ENCODE measurements around the gene GKN2.
"Not testable (repeated sequence)": the region's sequence is repeated elsewhere in the genome, so short reads cannot be mapped to it uniquely, and the experiment has no call there.

Gene GKN2

DNA sequence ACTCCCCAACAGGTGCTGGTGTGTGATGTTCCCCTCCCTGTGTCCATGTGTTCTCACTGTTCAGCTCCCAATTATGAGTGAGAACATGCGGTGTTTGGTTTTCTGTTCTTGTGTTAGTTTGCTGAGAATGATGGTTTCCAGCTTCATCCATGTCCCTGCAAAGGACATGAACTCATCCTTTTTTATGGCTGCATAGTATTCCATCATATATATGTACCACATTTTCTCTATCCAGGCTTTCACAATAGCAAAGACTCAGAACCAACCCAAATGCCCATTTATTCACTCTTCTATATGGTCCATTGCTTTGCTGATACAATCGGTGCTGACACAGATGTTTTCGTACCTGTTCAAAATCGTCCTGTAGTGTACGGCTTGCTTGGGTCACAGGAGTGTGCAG lies 2.7 kb upstream of the GKN2 start:
- not testable (repeated sequence) for DNase-seq

DNA sequence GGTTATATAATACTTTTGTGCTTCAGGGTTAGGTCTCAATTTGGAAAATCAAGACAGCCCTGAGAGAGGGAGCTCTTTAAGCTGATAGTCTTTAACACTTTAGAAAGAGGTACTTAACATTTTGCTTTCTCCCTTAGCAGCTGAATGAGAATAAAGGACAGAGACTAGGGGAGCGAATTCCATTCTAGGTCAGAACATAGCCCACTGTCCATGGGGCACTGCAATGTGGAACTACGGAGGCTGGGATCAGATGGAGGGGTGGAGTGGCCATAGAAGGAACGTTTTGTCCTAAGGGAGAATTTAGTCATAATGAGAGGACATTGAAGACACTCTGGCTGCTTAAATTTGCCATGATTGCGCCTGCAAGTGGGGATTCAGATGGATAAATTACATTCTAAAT lies 794 bp downstream of the GKN2 start:
- no peak for DNase-seq

DNA sequence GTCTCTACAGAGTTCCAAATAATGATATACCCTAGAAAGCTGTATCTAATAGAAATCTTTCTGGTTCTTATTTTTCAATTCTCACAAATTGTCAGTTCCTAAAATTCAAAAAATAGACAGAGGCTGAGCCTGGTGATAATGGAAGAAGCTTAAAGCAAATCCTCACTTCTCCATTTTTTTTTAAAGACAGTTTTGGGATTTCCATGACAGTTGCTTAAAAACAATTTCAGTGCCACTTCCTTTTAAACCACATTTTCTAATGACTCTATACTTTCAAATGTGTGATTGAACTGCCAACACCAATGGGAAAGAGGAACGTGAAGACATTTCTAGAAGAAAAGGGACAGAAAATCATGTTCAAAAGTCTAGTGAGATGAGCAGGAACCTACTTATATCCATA lies 4.0 kb downstream of the GKN2 start:
- no peak for DNase-seq

DNA sequence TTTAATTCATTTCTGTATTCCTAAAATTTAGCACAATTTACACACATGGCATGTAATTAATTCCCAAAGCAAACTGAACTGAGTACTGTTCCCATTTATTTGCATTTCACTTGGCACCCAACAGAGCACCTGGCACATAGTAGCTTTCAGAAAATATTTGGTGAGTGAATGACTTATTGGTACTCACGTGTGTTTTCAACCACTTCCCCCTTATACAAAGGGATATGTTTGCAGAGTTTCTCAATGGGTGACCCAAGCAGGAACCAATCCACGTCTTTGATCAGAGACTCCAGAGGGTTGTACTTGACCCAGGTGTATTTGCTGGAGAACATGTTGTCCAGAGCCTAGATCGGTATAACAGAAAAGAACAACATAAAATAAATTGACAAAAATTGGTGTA lies 6.6 kb downstream of the GKN2 start:
- no peak for DNase-seq

DNA sequence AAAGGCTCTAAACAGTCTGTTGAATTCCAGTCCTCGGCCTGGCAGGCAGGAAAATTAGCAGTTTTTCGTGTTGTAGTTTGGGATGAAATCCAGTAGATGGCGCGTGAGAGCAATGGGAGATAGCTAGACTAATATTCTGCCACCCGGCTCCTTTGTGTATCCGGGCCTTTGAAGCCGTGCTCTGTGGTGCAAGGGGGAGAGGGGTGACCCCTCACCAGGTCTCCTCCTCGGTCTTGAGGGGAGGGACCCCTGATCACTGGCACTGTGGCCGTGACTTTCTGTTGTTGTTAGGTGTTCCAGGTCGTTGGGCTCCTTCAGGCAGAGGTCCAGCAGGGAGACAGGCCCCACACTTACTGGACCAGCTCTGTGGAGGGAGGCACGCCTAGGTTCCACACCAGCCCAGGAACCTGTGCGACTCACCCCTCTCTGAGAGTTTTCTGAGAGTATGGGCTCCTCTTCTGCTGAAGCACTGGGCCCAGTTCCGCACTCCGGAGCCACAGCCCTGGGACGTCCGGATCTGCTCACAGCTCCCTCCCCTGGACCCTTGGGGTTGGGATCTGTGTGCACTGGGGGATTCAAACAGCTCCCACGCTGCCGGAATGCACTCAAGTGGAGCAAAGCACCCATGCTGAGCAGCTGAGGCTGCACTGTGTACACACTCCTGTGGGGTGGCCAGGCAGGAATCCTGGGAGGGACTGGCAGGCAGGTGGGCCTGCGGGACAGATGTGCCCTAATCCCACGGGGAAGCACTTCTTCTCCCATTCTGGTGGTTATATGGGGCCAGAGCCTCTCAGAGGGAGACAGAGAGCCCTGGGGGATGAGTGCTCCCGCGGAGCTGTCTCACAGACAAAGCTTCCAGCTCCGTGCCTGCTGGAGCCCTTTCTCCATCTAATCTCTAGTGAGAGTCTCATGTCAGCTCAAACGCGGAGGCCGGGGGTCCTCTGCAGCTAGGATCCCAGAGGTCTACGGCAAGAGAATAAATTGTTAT lies 8.8 kb downstream of the GKN2 start:
- peak; percentile 69 for DNase-seq

DNA sequence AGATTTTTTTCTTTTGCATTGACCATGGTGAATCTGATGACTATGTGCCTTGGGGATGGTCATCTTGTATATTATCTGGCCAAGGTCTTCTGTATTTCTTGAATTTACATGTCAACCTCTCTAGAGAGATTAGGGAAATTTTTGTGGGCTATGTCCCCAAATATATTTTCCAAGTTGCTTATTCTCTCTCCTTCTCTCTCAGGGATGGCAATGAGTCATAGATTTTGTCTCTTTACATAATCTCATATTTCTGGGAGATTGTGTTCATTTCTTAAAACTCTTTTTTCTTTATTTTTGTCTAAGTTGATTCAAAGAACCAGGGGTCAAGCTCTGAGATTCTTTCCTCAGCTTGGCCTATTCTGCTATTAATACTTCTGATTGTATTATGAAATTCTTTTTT lies 9.9 kb downstream of the GKN2 start:
- DNase-seq: no peak

DNA sequence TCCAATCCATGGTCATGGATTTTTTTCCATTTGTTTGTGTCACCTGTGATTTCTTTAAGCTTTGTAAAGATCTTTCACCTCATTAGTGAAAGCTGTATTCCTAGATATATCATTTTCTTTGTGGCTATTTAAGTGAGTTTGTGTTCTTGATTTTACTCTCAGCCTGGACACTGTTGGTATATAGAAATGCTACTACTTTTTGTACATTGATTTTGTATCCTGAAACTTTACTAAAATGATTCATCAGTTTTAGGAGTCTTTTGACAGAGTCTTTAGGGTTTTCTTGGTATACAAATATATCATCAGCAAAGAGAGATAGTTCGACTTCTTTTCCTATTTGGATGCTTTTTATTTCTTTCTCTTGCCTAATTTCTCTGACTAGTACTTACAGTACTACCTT lies 12.3 kb downstream of the GKN2 start:
- DNase-seq: peak; percentile 20

DNA sequence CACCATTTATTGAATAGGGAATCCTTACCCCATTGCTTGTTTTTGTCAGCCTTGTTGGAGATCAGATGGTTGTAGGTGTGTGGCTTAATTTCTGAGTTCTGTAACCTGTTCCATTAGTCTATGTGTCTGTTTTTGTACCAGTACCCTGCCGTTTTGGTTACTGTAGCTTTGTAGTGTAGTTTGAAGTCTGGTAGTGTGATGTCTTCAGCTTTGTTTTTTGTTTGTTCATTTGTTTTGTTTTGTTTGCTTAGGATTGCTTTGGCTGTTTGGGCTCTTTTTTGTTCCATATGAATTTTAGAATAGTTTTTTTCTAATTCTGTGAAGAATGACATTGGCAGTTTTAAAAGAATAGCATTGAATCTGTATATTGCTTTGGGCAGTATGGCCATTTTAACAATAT lies 12.7 kb downstream of the GKN2 start:
- no peak for DNase-seq

DNA sequence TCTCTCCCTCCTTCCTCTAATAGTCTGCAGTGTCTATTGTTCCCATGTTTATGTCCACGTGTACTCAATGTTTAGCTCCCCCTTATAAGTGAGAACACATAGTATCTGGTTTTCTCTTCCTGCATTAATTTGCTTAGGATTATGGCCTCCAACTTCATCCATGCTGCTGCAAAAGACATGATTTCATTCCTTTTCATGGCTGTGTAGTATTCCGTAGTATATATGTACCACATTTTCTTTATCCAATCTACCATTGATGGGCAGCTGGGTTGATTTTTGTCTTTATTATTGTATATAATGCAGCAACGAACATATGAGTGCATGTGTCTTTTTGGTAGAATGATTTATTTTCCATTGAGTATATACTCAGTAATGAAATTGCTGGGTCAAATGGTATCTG lies 13.8 kb downstream of the GKN2 start:
- no peak for DNase-seq

DNA sequence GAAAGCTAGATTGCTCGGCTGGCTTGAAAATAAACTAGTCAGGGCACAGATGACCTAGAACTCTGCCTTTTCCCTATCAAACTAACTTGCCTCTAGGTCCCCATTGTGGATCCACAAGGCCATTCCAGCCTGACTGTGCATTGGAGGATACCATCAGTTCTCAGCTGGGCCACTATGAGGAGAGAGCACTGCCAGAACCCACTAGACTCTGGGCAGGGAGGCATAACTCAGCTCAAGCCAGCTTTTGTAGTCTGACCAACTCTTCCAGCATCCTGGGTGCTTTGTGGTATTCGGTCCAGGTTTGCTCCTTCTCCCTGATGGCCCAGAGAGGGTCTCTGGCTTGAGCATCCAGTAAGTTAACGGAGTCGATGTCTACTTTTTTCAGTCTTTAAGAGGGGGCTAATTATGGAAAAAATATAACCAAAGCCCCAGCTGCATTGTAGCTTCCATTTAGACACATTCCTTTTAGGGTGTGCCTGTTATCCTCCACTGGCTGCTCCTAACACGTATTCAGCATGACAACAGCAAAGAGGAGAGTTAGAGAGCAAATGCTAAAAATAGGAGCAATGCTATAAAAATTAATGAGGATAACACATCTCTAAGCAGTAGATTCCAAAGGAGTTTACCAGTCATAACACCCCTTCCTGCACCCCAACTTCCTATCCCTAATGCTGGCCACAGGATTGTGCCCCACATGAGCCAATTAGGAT lies 15.2 kb downstream of the GKN2 start:
- no peak for DNase-seq

DNA sequence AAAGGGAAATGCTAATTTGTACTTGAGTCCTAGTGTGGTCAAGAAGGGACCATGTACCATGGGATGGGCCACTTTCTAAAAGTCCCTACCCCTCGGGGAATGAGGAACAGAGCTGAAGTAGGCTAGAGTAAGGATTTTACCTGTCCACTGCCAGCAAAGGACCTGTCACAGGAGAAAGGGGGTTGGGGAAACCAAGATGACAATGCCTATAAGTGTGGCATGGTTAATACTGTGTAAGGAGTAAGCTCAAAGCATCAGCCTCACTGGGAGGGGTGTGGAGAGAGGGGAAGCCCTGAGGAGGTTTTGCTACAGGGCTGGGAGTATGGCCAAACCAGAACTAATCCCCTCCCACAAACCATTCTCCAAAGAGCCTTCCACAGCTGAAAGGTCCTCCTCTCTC lies 15.8 kb downstream of the GKN2 start:
- no peak for DNase-seq

DNA sequence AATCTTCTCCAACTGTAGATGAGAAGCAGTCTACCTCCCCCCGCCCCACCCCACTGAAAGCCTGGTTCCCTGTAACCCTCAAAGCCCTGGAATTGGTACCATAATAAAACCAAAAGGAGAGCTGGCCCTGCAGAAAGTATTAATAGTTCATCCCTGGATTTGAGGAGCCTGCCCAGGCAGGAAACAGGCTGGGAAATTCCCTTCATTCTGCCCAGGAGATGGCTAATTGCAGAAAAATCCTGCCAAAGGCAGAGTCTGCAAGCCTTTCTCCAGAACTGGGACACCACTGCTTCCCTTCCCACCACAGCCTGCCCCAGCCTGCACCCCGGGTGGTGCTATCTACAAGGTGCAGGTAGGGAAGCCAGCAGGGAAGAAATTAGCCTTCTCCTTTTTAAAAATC lies 16.3 kb downstream of the GKN2 start:
- no peak for DNase-seq

DNA sequence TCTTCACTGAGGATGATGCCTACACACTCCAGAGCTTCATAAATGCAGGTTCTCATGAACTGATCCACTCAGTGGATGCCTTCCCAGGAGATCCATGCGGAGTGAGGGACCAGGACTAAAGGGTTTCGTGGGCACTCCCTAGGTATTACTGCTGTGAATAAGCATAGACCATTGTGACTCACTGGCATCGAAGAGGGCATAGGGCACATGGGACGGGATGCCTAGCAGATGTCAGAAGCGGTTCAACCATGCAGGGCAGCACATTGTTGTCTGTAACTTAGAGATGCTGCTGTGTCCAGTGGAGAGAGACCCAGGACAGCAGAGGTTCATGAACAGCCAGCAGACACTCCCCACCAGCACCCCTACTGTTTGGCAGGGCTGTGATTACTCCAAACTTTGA lies 17.2 kb downstream of the GKN2 start:
- DNase-seq: no peak

DNA sequence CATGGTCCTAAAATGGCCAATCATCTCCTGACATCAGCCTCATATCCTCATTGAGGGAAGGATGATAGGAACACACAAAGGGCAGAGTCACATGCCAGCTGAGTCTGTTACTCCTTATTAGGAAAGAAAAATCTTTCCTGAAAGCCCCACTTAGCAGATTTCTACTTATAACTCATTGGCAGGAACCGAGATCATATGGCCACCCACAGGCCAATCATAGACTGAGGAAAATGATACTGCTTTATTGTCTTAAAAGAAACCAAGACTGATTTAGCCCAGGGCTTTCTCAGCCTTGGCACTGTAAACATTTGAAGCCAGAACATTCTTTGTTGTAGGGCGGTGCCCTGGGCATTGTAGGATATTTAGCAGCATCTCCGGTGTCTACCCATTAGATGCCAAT lies 18.7 kb downstream of the GKN2 start:
- no peak for DNase-seq

DNA sequence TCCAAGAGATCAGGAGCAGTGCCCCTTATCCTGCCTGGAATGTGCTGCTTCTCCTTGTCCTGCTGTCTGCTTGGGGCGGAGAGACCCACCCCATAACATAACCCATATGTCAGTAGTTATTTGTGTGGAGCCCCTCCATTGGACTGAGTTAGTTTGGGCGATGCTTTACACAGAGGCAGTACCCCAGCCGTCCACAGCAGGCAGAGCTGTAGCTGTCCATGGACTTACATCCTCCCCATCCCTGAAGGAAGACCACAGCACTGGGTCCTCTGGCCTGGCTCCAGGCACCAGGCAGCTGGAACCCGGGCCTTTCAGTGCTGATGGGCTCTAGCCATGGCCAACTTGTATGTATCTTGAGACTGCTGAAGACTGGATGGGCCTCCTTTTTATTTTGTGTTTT lies 20.3 kb downstream of the GKN2 start:
- no peak for DNase-seq

DNA sequence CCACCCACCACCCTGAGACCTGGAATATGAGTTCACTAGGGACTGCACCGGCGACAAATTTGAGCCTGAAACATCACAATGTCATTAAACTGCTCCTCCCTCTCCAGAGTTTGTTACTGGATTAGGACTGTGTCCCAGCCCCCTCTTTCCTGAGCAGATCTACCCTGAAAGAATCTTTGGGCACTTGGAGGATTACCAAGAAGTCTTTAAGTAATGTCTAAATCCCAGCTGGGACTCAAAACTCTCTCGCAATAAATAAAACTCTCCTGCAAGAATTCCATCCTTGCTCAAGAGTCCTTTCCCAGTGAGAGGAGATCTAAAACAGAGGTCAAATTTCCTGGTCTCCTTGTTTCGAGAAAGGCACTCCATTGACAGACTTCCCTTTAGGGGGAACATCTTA lies 20.9 kb downstream of the GKN2 start:
- DNase-seq: no peak

DNA sequence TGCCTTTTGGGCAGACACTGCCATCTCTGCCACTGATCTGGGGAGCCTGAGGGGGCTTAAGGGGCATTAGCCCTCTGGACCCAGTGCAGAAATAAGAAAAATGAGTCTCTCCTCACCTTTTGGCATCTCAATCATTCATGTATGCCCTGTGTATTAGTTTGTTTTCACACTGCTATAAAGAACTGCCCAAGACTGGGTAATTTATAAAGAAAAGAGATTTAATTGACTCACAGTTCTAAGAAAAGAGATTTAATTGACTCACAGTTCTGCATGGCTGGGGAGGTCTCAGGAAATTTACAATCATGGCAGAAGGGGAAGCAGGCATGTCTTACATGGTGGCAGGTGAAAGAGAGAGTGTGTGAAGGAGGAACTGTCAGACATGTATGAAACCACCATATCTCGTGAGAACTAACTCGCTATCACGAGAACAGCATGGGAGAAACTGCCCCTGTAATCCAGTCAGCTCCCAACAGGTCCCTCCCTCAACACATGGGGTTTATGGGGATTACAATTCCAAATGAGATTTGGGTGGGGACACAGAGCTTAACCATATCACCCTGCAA lies 21.5 kb downstream of the GKN2 start:
- no peak for DNase-seq

DNA sequence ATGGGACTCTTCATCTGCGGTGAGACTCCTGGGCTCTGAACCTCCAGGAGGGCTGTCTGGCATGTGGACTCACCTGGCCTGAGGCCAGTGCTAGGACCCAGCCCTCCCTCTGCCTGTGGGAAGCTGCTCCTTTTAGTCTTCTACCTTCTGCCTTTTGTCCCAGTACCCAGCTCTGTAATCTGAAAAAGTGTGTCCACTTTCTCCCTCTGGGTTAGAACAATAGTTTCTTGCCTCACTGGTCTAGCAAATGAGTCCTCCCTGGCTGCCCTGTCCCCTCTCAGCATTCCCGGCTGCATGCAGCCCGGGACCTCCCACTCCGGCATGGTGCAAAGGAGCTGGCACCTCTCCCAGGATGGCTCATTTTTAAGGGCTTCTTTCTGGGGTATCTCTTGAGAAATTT lies 25.9 kb downstream of the GKN2 start:
- DNase-seq: no peak

DNA sequence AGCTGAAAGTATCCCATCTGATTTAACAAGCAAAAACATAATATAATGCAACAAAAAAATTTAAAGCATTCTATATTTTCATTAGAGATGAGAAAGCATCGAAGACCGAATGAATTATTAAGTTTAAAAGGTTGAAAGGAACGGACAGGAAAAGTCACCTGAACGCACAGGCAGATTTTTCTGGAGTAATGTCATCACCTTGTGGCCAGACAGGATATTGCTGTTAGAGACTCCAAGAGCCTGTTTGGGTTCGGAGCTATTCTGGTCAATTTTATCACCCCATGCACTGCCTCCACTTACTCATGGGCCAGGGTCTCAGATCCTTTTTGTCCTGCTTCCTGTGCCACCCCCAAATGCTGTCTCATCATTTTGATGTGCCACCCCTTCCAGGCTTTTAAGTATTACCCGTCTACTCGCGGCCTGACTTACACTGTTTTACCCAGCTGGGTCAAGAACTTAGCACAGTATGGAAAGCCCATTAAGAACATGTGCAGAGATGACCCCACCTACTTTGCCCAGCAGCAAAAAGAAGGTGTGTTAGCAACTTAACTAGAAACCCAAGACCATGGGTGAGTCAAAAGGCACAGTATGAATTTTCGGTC lies 27.3 kb downstream of the GKN2 start:
- peak; percentile 73 for DNase-seq

DNA sequence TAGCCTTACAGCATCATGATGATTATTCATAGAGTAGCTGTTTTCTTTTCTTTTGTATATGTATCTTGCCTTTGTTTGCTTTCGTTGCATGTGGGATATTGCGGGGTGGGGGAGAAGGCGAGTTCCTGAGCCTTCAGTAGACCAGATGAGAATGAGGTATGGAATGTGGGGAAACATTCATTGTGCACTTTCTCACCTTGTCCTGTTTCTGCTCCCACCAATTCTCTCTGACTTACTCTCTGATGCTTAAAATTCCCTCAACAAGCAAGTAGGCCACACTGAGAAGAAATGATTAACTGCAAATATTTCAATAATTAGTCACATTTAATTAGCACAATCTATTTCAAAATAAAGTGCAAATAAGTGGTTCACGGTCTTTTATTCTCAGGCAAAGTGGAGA lies 31.0 kb downstream of the GKN2 start:
- no peak for DNase-seq

DNA sequence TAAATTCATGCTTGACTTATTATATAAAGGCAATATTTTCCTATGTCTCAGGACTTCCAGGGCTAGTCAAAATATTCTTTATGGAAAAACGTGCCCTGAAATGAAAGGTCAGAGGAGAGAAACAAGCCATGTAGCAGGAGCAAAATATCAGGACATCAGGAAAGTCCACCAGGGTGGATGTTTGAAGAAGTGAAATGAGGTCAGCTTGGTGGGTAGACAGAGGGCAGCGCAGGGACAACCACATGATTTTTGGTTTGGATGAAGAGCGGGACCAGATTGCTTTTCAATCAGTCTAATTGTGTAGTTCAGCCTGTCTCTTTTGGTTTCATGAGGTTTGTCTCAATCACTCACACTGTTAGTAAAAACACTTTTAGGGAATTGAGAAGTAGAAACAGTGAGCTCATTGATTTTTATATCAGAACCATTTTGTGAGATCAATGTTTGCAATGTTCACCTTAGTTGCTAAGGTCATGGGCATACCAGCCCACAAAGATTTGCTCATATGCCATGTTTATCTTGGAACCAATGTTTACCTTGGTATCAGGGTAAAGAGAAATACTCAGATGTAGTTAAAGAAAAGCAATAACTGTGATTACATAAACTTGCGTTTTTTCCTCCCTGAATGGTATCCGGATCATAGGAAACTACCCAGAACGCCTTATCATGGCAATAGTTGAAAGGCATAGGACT lies 32.1 kb downstream of the GKN2 start:
- DNase-seq: no peak

DNA sequence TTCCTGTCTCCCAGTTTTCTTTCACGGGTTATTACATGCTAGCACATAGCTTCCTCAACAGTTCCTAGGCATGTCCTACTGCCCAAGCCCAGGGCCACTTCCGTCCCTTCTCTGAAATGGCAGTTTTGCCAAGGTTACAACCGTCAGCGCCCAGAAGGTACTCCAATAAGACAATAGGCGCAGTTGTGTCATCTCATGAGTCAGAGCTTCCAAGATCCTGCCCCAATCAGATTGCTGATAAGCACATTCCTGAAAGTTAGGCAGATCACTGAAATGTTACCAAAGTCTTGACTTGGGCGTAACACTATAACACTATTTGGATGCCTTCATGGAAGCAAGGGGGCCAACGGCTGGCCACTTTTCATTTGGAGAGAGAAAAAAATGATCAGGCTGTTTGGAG lies 34.2 kb downstream of the GKN2 start:
- DNase-seq: no peak
